Measurements from ENCODE around the gene SLCO1B3. TPM values are rescaled to one million over a fixed set of nuclear protein-coding genes. Genes with fewer than 3 reads are reported as not detected.
"Not testable (repeated sequence)": the region's sequence is repeated elsewhere in the genome, so short reads cannot be mapped to it uniquely, and the experiment has no call there.

Gene SLCO1B3
- total RNA-seq, result 100 to 1,000 TPM in 2 of 6 experiments, 10 to 100 TPM in 4; 21.3 to 245 (median 65.4) TPM
- long read RNA-seq, transcript SLCO1B3-203 (8 exons, 1,002 nt), result major isoform, 56 of 78 reads
- long read RNA-seq, partial matches to known transcripts, result 11 of 78 reads
- long read RNA-seq, other reads (novel, unspliced or antisense), result 11 of 78 reads

DNA sequence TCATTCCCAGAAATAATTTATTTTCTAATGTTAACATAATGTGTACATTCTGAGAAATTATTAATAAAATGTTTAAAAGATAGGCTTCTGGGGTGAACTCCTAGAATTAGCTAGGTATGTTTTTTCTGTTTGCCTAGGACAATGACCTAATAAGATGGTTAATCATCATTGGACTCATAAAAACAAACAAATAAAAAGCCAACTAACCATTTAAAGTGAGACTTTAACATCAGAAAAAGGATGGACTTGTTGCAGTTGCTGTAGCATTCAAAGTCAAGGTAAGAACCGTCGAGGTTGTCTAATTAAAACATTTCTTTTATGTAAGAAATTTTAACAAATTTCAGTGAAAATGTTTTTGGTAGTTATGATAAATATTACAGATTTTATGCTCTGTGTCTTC is at the start of gene SLCO1B3:
Gene SLCO1B3, plus strand, starts transcription at position 219 of the 400 bp plus-strand sequence. CDS start 5,034 bp downstream, outside the sequence.
- DNase-seq (no peak), ATAC-seq (peak; percentile 15 to 54 (median 50))
- H3K4me3 ChIP-seq, result peak within 1 kb of the TSS in 2 of 3 donors; percentile 40 to 62
- intact Hi-C loops (cut with DNase I), result no loop called here
- 44% methylated on average over 2 of the region's 2 CpGs for WGBS (ENCODE audit: insufficient coverage, low coverage, low lambda C conversion rate, missing lambda C conversion rate)
- peaks cover 0 to 20% (median 2%) of the 10 kb centered on the region in 4 donors for H3K4me1 ChIP-seq
- peak within 1 kb of the TSS in 2 of 3 donors; percentile 27 to 75 for H3K27ac ChIP-seq
- H3K9me3 ChIP-seq, result no peaks in the 10 kb centered on the region
- H3K36me3 ChIP-seq, result peaks cover 0 to 4% (median 0%) of the 10 kb centered on the region in 4 donors
- H3K27me3 ChIP-seq, result no peaks in the 10 kb centered on the region
- no peak for TF ChIP-seq POLR2A (IDR thresholded peaks at IDR 0.05)
- TF ChIP-seq, protein P1, sequence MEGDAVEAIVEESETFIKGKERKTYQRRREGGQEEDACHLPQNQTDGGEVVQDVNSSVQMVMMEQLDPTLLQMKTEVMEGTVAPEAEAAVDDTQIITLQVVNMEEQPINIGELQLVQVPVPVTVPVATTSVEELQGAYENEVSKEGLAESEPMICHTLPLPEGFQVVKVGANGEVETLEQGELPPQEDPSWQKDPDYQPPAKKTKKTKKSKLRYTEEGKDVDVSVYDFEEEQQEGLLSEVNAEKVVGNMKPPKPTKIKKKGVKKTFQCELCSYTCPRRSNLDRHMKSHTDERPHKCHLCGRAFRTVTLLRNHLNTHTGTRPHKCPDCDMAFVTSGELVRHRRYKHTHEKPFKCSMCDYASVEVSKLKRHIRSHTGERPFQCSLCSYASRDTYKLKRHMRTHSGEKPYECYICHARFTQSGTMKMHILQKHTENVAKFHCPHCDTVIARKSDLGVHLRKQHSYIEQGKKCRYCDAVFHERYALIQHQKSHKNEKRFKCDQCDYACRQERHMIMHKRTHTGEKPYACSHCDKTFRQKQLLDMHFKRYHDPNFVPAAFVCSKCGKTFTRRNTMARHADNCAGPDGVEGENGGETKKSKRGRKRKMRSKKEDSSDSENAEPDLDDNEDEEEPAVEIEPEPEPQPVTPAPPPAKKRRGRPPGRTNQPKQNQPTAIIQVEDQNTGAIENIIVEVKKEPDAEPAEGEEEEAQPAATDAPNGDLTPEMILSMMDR (IDR thresholded peaks at IDR 0.05), result no peak

DNA sequence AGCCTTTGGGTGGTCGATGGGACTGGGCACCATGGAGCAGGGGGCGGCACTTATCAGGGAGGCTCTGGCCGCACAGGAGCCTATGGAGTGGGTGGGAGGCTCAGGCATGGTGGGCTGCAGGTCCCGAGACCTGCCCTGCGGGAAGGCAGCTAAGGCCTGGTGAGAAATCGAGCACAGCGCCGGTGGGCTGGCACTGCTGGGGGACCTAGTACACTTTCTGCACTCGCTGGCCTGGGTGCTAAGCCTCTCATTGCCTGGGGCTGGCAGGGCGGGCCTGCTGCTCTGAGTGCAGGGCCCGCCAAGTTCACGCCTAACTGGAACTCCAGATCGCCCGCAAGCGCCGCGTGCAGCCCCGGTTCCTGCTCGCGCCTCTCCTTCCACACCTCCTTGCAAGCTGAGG is 33.1 kb upstream of the SLCO1B3 start:
- TF ChIP-seq, protein P1 (IDR thresholded peaks at IDR 0.05), result no peak
- TF ChIP-seq POLR2A (IDR thresholded peaks at IDR 0.05), result no peak
- H3K4me3 ChIP-seq, result no peak overlapping the region
- no peaks in the 10 kb centered on the region for H3K9me3 ChIP-seq
- H3K27me3 ChIP-seq, result no peaks in the 10 kb centered on the region
- H3K27ac ChIP-seq, result no peak overlapping the region
- WGBS (ENCODE audit: insufficient coverage, low coverage, low lambda C conversion rate, missing lambda C conversion rate), result 68% methylated on average over 5 of the region's 20 CpGs
- peaks cover 0 to 20% (median 3%) of the 10 kb centered on the region in 4 donors for H3K4me1 ChIP-seq
- H3K36me3 ChIP-seq, result no peaks in the 10 kb centered on the region
- no peak for ATAC-seq
- intact Hi-C loops (cut with DNase I), result no loop called here
- DNase-seq, result no peak

- TF ChIP-seq POLR2A (IDR thresholded peaks at IDR 0.05), result no peak
- TF ChIP-seq, protein P1 (IDR thresholded peaks at IDR 0.05), result no peak
- Histone ChIP-seq H3K27me3 (no peaks in the 10 kb centered on the region), H3K27ac (peak overlapping the region in 1 of 3 donors; percentile 72), H3K4me3 (no peak overlapping the region), H3K4me1 (peaks cover 0 to 20% (median 3%) of the 10 kb centered on the region in 4 donors), H3K9me3 (no peaks in the 10 kb centered on the region), H3K36me3 (no peaks in the 10 kb centered on the region)
- DNase-seq (peak in 2 of 3 donors; percentile 57 to 59), ATAC-seq (peak in 2 of 4 donors; percentile 50 to 67)
- intact Hi-C loops (cut with DNase I), result no loop called here
- WGBS (ENCODE audit: insufficient coverage, low coverage, low lambda C conversion rate, missing lambda C conversion rate), result 47% methylated on average over 2 of the region's 2 CpGs
These were observed 31.5 kb upstream of the SLCO1B3 start for GRCh38 chr12:20778969-20779368.

DNA sequence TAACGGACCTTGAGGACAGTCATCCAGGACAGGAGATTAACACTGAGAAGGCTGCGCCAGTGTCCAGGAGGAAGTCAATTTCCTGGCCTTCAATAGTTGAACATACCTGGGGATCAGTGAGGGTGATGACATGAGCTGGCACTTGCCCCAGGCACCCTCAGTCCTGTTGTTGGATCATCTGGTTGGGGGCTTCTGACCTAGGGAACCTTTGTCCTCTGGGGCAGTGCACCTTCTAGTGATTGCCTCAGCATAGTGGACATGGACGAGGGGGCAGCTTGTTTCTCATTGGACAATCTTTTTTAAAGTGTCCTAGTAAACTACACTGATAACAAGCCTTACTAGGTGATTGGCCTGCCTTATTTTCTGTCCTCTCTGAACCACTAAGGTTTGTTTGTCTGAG is 30.5 kb upstream of the SLCO1B3 start:
- H3K9me3 ChIP-seq; intact Hi-C loops (cut with DNase I); H3K36me3 ChIP-seq; H3K27me3 ChIP-seq; H3K4me3 ChIP-seq: not testable (repeated sequence)
- DNase-seq, result peak in 2 of 3 donors; percentile 64 to 80
- 47% methylated on average over 3 of the region's 3 CpGs for WGBS (ENCODE audit: insufficient coverage, low coverage, low lambda C conversion rate, missing lambda C conversion rate)
- ATAC-seq, result peak in 2 of 4 donors; percentile 45 to 56
- peak overlapping the region in 1 of 3 donors; percentile 72 for H3K27ac ChIP-seq
- H3K4me1 ChIP-seq, result peaks cover 0 to 20% (median 3%) of the 10 kb centered on the region in 4 donors

DNA sequence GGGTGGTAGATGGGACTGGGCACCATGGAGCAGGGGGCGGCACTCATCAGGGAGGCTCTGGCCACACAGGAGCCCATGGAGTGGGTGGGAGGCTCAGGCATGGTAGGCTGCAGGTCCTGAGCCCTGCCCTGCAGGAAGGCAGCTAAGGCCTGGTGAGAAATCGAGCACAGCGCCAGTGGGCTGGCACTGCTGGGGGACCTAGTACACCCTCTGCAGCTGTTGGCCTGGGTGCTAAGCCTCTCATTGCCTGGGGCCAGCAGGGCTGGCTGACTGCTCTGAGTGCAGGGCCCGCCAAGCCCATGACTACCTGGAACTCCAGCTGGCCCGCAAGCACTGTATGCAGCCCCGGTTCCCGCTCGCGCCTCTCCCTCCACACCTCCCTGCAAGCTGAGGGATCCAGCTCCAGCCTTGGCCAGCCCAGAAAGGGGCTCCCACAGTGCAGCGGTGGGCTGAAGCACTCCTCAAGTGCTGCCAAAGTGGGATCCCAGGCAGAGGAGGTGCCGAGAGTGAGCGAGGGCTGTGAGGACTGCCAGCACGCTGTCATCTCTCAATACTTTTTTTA is 26.6 kb upstream of the SLCO1B3 start:
- H3K4me3 ChIP-seq; ATAC-seq; H3K9me3 ChIP-seq; H3K27me3 ChIP-seq; DNase-seq; H3K27ac ChIP-seq; H3K36me3 ChIP-seq; intact Hi-C loops (cut with DNase I): not testable (repeated sequence)
- 83% methylated on average over 2 of the region's 13 CpGs for WGBS (ENCODE audit: insufficient coverage, low coverage, low lambda C conversion rate, missing lambda C conversion rate)
- peaks cover 0 to 14% (median 3%) of the 10 kb centered on the region in 4 donors for H3K4me1 ChIP-seq

Data from right lobe of liver (tissue), 6 donors.